A549 (cell line): ENCODE results near the gene SLC9C2.

ENCODE experiments used
- BHLHE40 ChIP-seq: IDR thresholded peaks from 2 replicates; pipeline ENCODE4 v1.6.1; 2012; ENCODE audit warnings: low read depth, low read length, inconsistent platforms
- ESRRA ChIP-seq: fragments of 150-350 bp; IDR thresholded peaks from 2 replicates; pipeline ENCODE4 v1.6.1; 2014; ENCODE audit warnings: mild to moderate bottlenecking, low read length, borderline replicate concordance
- HOXB5 ChIP-seq: fragments of 250-450 bp; sonication (Bioruptor Pico); IDR thresholded peaks from 2 replicates; pipeline ENCODE4 v1.5.0; 2020; ENCODE audit warnings: mild to moderate bottlenecking, moderate library complexity
- JUNB ChIP-seq: fragments of >200 bp; sonication (Bioruptor Twin); formaldehyde crosslinking; IDR thresholded peaks from 2 replicates; pipeline ENCODE4 v1.6.1; 2016
- POLR2A ChIP-seq: IDR thresholded peaks from 2 replicates; pipeline ENCODE4 v1.6.1; 2012; ENCODE audit warnings: mild to moderate bottlenecking, low read length
- RAD21 ChIP-seq, 2 experiments: fragments of >200 bp in 1 of 2; sonication (Bioruptor Twin) in 1 of 2; formaldehyde crosslinking in 1 of 2; IDR thresholded peaks in 1 of 2; conservative IDR thresholded peaks in 1 of 2; 2 replicates in 1 of 2; 3 replicates in 1 of 2; pipeline ENCODE4 v1.6.1; 2012 to 2018; ENCODE audit warnings: inconsistent platforms in 1 of 2
- RNF2 ChIP-seq: fragments of 200-600 bp; sonication (generic); IDR thresholded peaks from 2 replicates; pipeline ENCODE4 v1.6.1; 2016; ENCODE audit warnings: low read depth, mild to moderate bottlenecking, antibody characterized with exemption, moderate library complexity, borderline replicate concordance
- SMC3 ChIP-seq: fragments of >200 bp; sonication (Bioruptor Twin); formaldehyde crosslinking; IDR thresholded peaks from 3 replicates; pipeline ENCODE4 v1.6.1; 2018; ENCODE audit warnings: inconsistent platforms
- TP53 ChIP-seq: fragments of 250-450 bp; sonication (Bioruptor Pico); IDR thresholded peaks from 2 replicates; pipeline ENCODE4 v1.5.0; 2021; ENCODE audit warnings: mild to moderate bottlenecking, moderate library complexity
- ZFP36 ChIP-seq: fragments of 450-650 bp; IDR thresholded peaks from 2 replicates; pipeline ENCODE4 v1.6.1; 2014; ENCODE audit warnings: borderline replicate concordance; ENCODE audit not compliant: partially characterized antibody
- TF ChIP-seq, protein P1 (sequence below): fragments of >200 bp; sonication (Bioruptor Twin); formaldehyde crosslinking; IDR thresholded peaks from 3 replicates; pipeline ENCODE4 v1.5.1; 2016
- TF ChIP-seq, protein P2 (sequence below): IDR thresholded peaks from 2 replicates; pipeline ENCODE4 v1.6.1; 2012
- TF ChIP-seq, protein P3 (sequence below): fragments of 200-600 bp; sonication (generic); IDR thresholded peaks from 2 replicates; pipeline ENCODE4 v1.6.1; 2016; ENCODE audit warnings: antibody characterized with exemption, mild to moderate bottlenecking, moderate library complexity
- TF ChIP-seq, protein P4 (sequence below): IDR thresholded peaks from 2 replicates; pipeline ENCODE4 v1.6.1; 2012

DNA sequence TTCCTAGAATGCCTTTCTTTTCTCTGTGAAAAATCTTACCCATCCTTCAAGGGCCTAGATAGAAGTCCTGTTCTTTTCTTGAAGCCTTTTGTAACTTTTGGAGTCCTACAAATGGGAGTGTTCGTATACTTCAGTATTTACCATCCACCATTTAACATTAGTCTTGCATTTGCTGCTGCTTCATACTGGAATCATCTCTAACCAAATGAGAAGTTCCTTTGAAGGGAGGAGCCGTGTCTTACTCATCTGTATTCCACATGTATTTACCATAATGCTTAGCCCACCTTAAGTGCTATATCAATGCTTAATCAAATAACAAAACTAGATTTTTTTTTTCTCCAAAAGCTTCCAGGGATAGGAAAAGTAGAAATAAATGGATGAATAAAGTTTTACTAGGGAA, 118.6 kb downstream of the SLC9C2 start:
- TF ChIP-seq, protein P1, sequence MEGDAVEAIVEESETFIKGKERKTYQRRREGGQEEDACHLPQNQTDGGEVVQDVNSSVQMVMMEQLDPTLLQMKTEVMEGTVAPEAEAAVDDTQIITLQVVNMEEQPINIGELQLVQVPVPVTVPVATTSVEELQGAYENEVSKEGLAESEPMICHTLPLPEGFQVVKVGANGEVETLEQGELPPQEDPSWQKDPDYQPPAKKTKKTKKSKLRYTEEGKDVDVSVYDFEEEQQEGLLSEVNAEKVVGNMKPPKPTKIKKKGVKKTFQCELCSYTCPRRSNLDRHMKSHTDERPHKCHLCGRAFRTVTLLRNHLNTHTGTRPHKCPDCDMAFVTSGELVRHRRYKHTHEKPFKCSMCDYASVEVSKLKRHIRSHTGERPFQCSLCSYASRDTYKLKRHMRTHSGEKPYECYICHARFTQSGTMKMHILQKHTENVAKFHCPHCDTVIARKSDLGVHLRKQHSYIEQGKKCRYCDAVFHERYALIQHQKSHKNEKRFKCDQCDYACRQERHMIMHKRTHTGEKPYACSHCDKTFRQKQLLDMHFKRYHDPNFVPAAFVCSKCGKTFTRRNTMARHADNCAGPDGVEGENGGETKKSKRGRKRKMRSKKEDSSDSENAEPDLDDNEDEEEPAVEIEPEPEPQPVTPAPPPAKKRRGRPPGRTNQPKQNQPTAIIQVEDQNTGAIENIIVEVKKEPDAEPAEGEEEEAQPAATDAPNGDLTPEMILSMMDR: no peak
- TF ChIP-seq BHLHE40: no peak
- TF ChIP-seq, protein P2, sequence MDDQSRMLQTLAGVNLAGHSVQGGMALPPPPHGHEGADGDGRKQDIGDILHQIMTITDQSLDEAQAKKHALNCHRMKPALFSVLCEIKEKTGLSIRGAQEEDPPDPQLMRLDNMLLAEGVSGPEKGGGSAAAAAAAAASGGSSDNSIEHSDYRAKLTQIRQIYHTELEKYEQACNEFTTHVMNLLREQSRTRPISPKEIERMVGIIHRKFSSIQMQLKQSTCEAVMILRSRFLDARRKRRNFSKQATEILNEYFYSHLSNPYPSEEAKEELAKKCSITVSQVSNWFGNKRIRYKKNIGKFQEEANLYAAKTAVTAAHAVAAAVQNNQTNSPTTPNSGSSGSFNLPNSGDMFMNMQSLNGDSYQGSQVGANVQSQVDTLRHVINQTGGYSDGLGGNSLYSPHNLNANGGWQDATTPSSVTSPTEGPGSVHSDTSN: no peak
- TF ChIP-seq POLR2A: no peak
- no peak for TF ChIP-seq RAD21 (conservative IDR thresholded peaks at IDR 0.05 in 1 of 2, IDR thresholded peaks at IDR 0.05 in 1 of 2)
- TF ChIP-seq JUNB: no peak
- TF ChIP-seq, protein P3, sequence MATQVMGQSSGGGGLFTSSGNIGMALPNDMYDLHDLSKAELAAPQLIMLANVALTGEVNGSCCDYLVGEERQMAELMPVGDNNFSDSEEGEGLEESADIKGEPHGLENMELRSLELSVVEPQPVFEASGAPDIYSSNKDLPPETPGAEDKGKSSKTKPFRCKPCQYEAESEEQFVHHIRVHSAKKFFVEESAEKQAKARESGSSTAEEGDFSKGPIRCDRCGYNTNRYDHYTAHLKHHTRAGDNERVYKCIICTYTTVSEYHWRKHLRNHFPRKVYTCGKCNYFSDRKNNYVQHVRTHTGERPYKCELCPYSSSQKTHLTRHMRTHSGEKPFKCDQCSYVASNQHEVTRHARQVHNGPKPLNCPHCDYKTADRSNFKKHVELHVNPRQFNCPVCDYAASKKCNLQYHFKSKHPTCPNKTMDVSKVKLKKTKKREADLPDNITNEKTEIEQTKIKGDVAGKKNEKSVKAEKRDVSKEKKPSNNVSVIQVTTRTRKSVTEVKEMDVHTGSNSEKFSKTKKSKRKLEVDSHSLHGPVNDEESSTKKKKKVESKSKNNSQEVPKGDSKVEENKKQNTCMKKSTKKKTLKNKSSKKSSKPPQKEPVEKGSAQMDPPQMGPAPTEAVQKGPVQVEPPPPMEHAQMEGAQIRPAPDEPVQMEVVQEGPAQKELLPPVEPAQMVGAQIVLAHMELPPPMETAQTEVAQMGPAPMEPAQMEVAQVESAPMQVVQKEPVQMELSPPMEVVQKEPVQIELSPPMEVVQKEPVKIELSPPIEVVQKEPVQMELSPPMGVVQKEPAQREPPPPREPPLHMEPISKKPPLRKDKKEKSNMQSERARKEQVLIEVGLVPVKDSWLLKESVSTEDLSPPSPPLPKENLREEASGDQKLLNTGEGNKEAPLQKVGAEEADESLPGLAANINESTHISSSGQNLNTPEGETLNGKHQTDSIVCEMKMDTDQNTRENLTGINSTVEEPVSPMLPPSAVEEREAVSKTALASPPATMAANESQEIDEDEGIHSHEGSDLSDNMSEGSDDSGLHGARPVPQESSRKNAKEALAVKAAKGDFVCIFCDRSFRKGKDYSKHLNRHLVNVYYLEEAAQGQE: no peak
- TF ChIP-seq, protein P4, sequence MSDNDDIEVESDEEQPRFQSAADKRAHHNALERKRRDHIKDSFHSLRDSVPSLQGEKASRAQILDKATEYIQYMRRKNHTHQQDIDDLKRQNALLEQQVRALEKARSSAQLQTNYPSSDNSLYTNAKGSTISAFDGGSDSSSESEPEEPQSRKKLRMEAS: no peak
- TF ChIP-seq TP53 (CRISPR knock-in tag): no peak
- no peak for TF ChIP-seq ESRRA
- no peak for TF ChIP-seq SMC3
- no peak for TF ChIP-seq HOXB5
- TF ChIP-seq RNF2: no peak
- no peak for TF ChIP-seq ZFP36
